Skeletal muscle tissue (tissue), 4 donors: Measurements from ENCODE around the gene TMEM184C. TPM values are rescaled to one million over a fixed set of nuclear protein-coding genes. Genes with fewer than 3 reads are reported as not detected.

Source experiments
- H3K27ac ChIP-seq: one replicate; pipeline ENCODE4 v1.7.0; 2013; ENCODE audit warnings: mild to moderate bottlenecking, low read depth, low read length, inconsistent platforms
- H3K27me3 ChIP-seq, 3 donors: one replicate each; pipeline ENCODE4 v1.7.0; 2013; ENCODE audit warnings: low read length in 3 of 3; ENCODE audit not compliant: control insufficient read depth in 3 of 3, insufficient read depth in 3 of 3
- H3K36me3 ChIP-seq, 3 donors: one replicate each; pipeline ENCODE4 v1.7.0; 2013; ENCODE audit warnings: low read length in 3 of 3; ENCODE audit not compliant: control insufficient read depth in 3 of 3, insufficient read depth in 3 of 3
- H3K4me1 ChIP-seq, 3 donors: one replicate each; pipeline ENCODE4 v1.7.0; 2013; ENCODE audit warnings: low read length in 3 of 3, mild to moderate bottlenecking in 3 of 3; ENCODE audit not compliant: control insufficient read depth in 3 of 3, insufficient read depth in 3 of 3
- H3K4me3 ChIP-seq, 3 donors: one replicate each; pipeline ENCODE4 v1.7.0; 2013; ENCODE audit warnings: low read length in 3 of 3
- H3K9ac ChIP-seq, 3 donors: one replicate each; pipeline ENCODE4 v1.7.0; 2013; ENCODE audit warnings: low read length in 3 of 3, mild to moderate bottlenecking in 3 of 3, moderate library complexity in 2 of 3, low read depth in 1 of 3
- H3K9me3 ChIP-seq, 3 donors: one replicate each; pipeline ENCODE4 v1.7.0; 2013; ENCODE audit warnings: low read length in 3 of 3; ENCODE audit not compliant: control insufficient read depth in 3 of 3
- total RNA-seq: library from RNA; depleted of rRNA; stranded (reverse); fragments of >200 nt; gene quantifications from one replicate; pipeline ENCODE4 v1.2.3, GENCODE V29; 2014
- donor health status: Osteomylitis.

The TMEM184C gene
- total RNA-seq, 1 donor from 2014 or later = 14.6 TPM

- Histone ChIP-seq H3K27me3 (no peaks in the 10 kb centered on the region), H3K4me1 (peaks cover 3 to 6% (median 4%) of the 10 kb centered on the region in 3 donors), H3K4me3 (no peak overlapping the region), H3K9me3 (no peaks in the 10 kb centered on the region), H3K36me3 (peaks cover 0 to 3% (median 2%) of the 10 kb centered on the region in 3 donors), H3K9ac (no peak overlapping the region), H3K27ac (no peak overlapping the region)
Observed at GRCh38 chr4:147678106-147678505, 60.9 kb downstream of the TMEM184C start.

GRCh38 chr4:147678796-147679549 is 61.8 kb downstream of the TMEM184C start:
- H3K27ac ChIP-seq = no peak overlapping the region
- H3K4me3 ChIP-seq = no peak overlapping the region
- H3K4me1 ChIP-seq = peaks cover 5 to 6% (median 6%) of the 10 kb centered on the region in 3 donors
- H3K36me3 ChIP-seq = peaks cover 0 to 3% (median 2%) of the 10 kb centered on the region in 3 donors
- no peaks in the 10 kb centered on the region for H3K27me3 ChIP-seq
- H3K9me3 ChIP-seq = no peaks in the 10 kb centered on the region
- H3K9ac ChIP-seq = no peak overlapping the region

- peak overlapping the region; percentile 94 to 98 (median 98) for H3K9ac ChIP-seq
- H3K4me3 ChIP-seq = peak overlapping the region; percentile 94 to 97 (median 96)
- peaks cover 9 to 15% (median 10%) of the 10 kb centered on the region in 3 donors for H3K4me1 ChIP-seq
- H3K27ac ChIP-seq = no peak overlapping the region
- no peaks in the 10 kb centered on the region for H3K9me3 ChIP-seq
- H3K36me3 ChIP-seq = peaks cover 0 to 3% (median 0%) of the 10 kb centered on the region in 3 donors
- H3K27me3 ChIP-seq = no peaks in the 10 kb centered on the region
Observed at GRCh38 chr4:147682755-147683154, 65.6 kb downstream of the TMEM184C start.

GRCh38 chr4:147683188-147683591 is 66.0 kb downstream of the TMEM184C start:
- H3K27me3 ChIP-seq = no peaks in the 10 kb centered on the region
- H3K27ac ChIP-seq = peak overlapping the region; percentile 93
- H3K4me3 ChIP-seq = peak overlapping the region; percentile 94 to 97 (median 96)
- peak overlapping the region; percentile 94 to 98 (median 98) for H3K9ac ChIP-seq
- H3K4me1 ChIP-seq = peaks cover 9 to 15% (median 10%) of the 10 kb centered on the region in 3 donors
- no peaks in the 10 kb centered on the region for H3K9me3 ChIP-seq
- H3K36me3 ChIP-seq = peaks cover 0 to 1% (median 0%) of the 10 kb centered on the region in 3 donors

GRCh38 chr4:147683717-147684700 is 66.8 kb downstream of the TMEM184C start, which contains the start of gene PRMT9:
PRMT9 (minus strand) TSS chr4:147684163; CDS start chr4:147683987, 176 bp downstream.
- Histone ChIP-seq H3K36me3 (no peaks in the 10 kb centered on the region), H3K4me1 (peaks cover 9 to 15% (median 10%) of the 10 kb centered on the region in 3 donors), H3K9ac (peak within 1 kb of the TSS; percentile 94 to 98 (median 98)), H3K27ac (peak within 1 kb of the TSS; percentile 93), H3K9me3 (no peaks in the 10 kb centered on the region), H3K27me3 (no peaks in the 10 kb centered on the region), H3K4me3 (peak within 1 kb of the TSS; percentile 94 to 97 (median 96))

- Histone ChIP-seq H3K9ac (no peak overlapping the region), H3K36me3 (no peaks in the 10 kb centered on the region), H3K27me3 (no peaks in the 10 kb centered on the region), H3K4me3 (no peak overlapping the region), H3K27ac (no peak overlapping the region), H3K4me1 (peaks cover 2 to 9% (median 4%) of the 10 kb centered on the region in 3 donors), H3K9me3 (no peaks in the 10 kb centered on the region)
Observed at GRCh38 chr4:147689067-147689466, 71.9 kb downstream of the TMEM184C start.

GRCh38 chr4:147691820-147692219 is 74.6 kb downstream of the TMEM184C start:
- H3K9ac ChIP-seq = no peak overlapping the region
- no peak overlapping the region for H3K4me3 ChIP-seq
- H3K9me3 ChIP-seq = no peaks in the 10 kb centered on the region
- no peaks in the 10 kb centered on the region for H3K36me3 ChIP-seq
- H3K4me1 ChIP-seq = no peaks in the 10 kb centered on the region
- H3K27me3 ChIP-seq = no peaks in the 10 kb centered on the region
- H3K27ac ChIP-seq = no peak overlapping the region

GRCh38 chr4:147693218-147693617 is 76.0 kb downstream of the TMEM184C start:
- Histone ChIP-seq H3K36me3 (no peaks in the 10 kb centered on the region), H3K9ac (no peak overlapping the region), H3K4me1 (no peaks in the 10 kb centered on the region), H3K27me3 (no peaks in the 10 kb centered on the region), H3K4me3 (no peak overlapping the region), H3K27ac (no peak overlapping the region), H3K9me3 (no peaks in the 10 kb centered on the region)

GRCh38 chr4:147696866-147697265 is 79.7 kb downstream of the TMEM184C start:
- H3K4me1 ChIP-seq = no peaks in the 10 kb centered on the region

More at GRCh38 chr4:147696866-147697265, 79.7 kb downstream of the TMEM184C start:
- no peak overlapping the region for H3K4me3 ChIP-seq
- H3K9me3 ChIP-seq = no peaks in the 10 kb centered on the region
- no peak overlapping the region for H3K27ac ChIP-seq
- no peaks in the 10 kb centered on the region for H3K36me3 ChIP-seq
- no peaks in the 10 kb centered on the region for H3K27me3 ChIP-seq
- no peak overlapping the region for H3K9ac ChIP-seq
